HepG2 (cell line): Measurements from ENCODE around the gene EMC9. TPM values are rescaled to one million over a fixed set of nuclear protein-coding genes. Genes with fewer than 3 reads are reported as not detected.

Experiments
- E2F5 ChIP-seq: sonication (generic); formaldehyde crosslinking; conservative IDR thresholded peaks from 2 replicates; pipeline ENCODE4 v1.4.0; 2020; ENCODE audit warnings: missing genetic modification reagents
- FOSL2 ChIP-seq: sonication (generic); formaldehyde crosslinking; IDR thresholded peaks from 2 replicates; pipeline ENCODE4 v1.4.0; 2020; ENCODE audit warnings: missing genetic modification reagents
- HNRNPH1 ChIP-seq: fragments of 200-400 bp; formaldehyde crosslinking; optimal IDR thresholded peaks from 2 replicates; pipeline ENCODE3; 2017; ENCODE audit warnings: mild to moderate bottlenecking, low read depth, low read length
- NR2F6 ChIP-seq, 2 experiments: IDR thresholded peaks; 2 replicates each; pipeline ENCODE4 v1.6.1; 2016; ENCODE audit warnings: antibody characterized with exemption in 1 of 2, mild to moderate bottlenecking in 1 of 2
- PRDM15 ChIP-seq: sonication (generic); formaldehyde crosslinking; IDR thresholded peaks from 2 replicates; pipeline ENCODE4 v1.4.0; 2020; ENCODE audit warnings: missing genetic modification reagents
- TAF15 ChIP-seq: fragments of 200-400 bp; formaldehyde crosslinking; IDR thresholded peaks from one replicate; pipeline ENCODE4 v1.6.1; 2018; ENCODE audit warnings: mild to moderate bottlenecking, low read depth, low read length; ENCODE audit not compliant: poor library complexity, severe bottlenecking
- ZHX2 ChIP-seq, 2 experiments: sonication (generic) in 1 of 2; formaldehyde crosslinking in 1 of 2; IDR thresholded peaks; 2 replicates each; pipeline versions ENCODE4 v1.6.1 to v1.9.0; 2014 to 2022; ENCODE audit warnings: antibody characterized with exemption in 1 of 2, borderline replicate concordance in 1 of 2, inconsistent platforms in 1 of 2, low read depth in 1 of 2, missing genetic modification reagents in 1 of 2
- ZNF235 ChIP-seq: sonication (generic); formaldehyde crosslinking; IDR thresholded peaks from 2 replicates; pipeline ENCODE4 v1.8.1; 2023; ENCODE audit warnings: mild to moderate bottlenecking, missing genetic modification reagents, borderline replicate concordance
- ZNF513 ChIP-seq: sonication (generic); formaldehyde crosslinking; conservative IDR thresholded peaks from 2 replicates; pipeline ENCODE4 v1.5.0; 2020; ENCODE audit warnings: missing genetic modification reagents
- ZNF775 ChIP-seq: sonication (generic); formaldehyde crosslinking; IDR thresholded peaks from 2 replicates; pipeline ENCODE4 v1.4.0; 2020; ENCODE audit warnings: missing genetic modification reagents, mild to moderate bottlenecking, moderate library complexity, borderline replicate concordance
- ZSCAN20 ChIP-seq: sonication (generic); formaldehyde crosslinking; IDR thresholded peaks from 2 replicates; pipeline ENCODE4 v1.4.0; 2020; ENCODE audit warnings: missing genetic modification reagents, mild to moderate bottlenecking, borderline replicate concordance
- ZUFSP ChIP-seq: sonication (generic); formaldehyde crosslinking; IDR thresholded peaks from 2 replicates; pipeline ENCODE4 v1.9.0; 2021; ENCODE audit warnings: missing genetic modification reagents, mild to moderate bottlenecking, borderline replicate concordance
- polyA plus RNA-seq, 8 experiments: library from polyadenylated mRNA; depleted of rRNA in 3 of 8; stranded (reverse) in 7 of 8; unstranded in 1 of 8; fragments of >200 nt; fragmentation: Illumina TruSeq in 4 of 8; extraction: Trizol in 4 of 8; gene quantifications; 2 replicates each; pipeline versions ENCODE4 v1.2.1 to v1.2.3, GENCODE V29; 2011 to 2016; ENCODE audit warnings: low read depth in 4 of 8, missing spikeins in 1 of 8, mixed read lengths in 1 of 8; ENCODE audit not compliant: insufficient read depth in 1 of 8
- total RNA-seq, 5 experiments: library from RNA; depleted of rRNA; stranded (reverse); fragments of >200 nt; fragmentation: Illumina TruSeq; extraction: Trizol; gene quantifications; 2 replicates each; pipeline ENCODE4 v1.2.3, GENCODE V29; 2016; ENCODE audit warnings: low read depth in 1 of 5

The EMC9 gene
- total and polyA plus RNA-seq, 2 of the 13 experiments (the other 11 are each of a cell fraction or from before 2014, with no cell fraction given) = 60.5 to 78.7 TPM

GRCh38 chr14:24135834-24136683 is 5.3 kb downstream of the EMC9 start, which contains the start of gene PSME1 (continued):
- peak; percentile 50 for TF ChIP-seq PRDM15 (CRISPR knock-in tag)
- no peak for TF ChIP-seq ZNF775 (CRISPR knock-in tag)
- no peak for TF ChIP-seq ZUFSP
- TF ChIP-seq ZSCAN20 (CRISPR knock-in tag) = peak; percentile 91
- TF ChIP-seq TAF15 = peak; percentile 81
- 0 out of 2 replicates have a peak, but pooled peaks have one; percentile 48 for TF ChIP-seq ZNF513 (CRISPR knock-in tag)
- TF ChIP-seq NR2F6 (IDR thresholded peaks at IDR 0.05) = no peak
- TF ChIP-seq NR2F6 (CRISPR knock-in tag; IDR thresholded peaks at IDR 0.05) = peak; percentile 72; the same call in 1 of the 2 replicates
- TF ChIP-seq E2F5 (CRISPR knock-in tag) = peak; percentile 75
- no peak; the same call in 1 of the 2 replicates for TF ChIP-seq ZHX2 (IDR thresholded peaks at IDR 0.05; ENCODE audit: low read depth)
- 0 out of 2 replicates have a peak, but pooled peaks have one; percentile 89 for TF ChIP-seq ZHX2 (CRISPR knock-in tag; IDR thresholded peaks at IDR 0.05; ENCODE audit: borderline replicate concordance)
- TF ChIP-seq FOSL2 (CRISPR knock-in tag) = no peak
- TF ChIP-seq HNRNPH1 = no peak
- peak; percentile 96; the same call in 1 of the 2 replicates for TF ChIP-seq ZNF235
